Measurements from ENCODE around the gene GJC1.

GJC1 gene

DNA sequence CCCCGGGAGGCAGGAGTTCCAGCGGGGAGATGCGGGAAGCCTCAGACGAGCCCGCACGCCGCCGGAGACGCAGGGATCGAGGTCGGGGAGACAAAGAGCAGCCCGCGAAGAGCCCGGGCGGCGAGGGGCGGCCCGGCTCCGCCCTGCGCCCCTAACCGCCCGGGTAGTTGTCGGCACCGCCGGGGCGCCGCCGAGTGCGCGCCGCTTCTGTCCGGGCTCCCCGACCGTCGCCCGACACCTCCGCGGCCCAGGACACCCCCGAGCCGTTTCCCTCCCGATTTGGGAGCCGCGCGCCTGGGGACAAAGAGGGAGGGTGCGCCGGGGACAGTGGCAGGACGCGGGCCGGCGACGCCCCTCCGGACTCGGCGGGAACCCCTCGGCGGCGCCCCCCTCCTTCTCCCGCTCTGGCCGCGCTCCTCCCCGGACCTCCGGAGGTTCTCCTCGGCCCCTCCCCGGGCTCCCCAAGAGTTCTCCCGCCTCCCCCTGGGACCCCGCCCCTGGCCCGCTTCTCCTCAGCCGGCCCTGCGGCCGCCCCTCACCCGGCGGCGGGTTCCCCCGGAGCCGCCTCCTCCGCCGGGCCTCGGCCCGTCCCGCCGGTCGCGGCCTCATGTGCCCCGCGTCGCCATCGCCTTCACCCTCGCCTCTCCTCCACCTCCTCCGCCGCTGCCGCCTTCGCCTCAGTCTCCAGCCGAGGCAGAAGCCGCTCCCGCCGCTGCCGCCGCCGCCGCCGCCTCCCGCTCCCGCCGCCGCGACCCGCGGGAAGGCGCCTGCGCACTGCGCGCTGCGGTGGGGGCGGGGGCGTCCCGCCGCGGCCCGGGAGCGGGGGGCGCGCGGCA, at the start of gene GJC1:
TSS of gene GJC1 (minus strand) at position 765 of the 836 bp plus-strand sequence. CDS start 24,470 bp downstream, outside the sequence.
- no peak for DNase-seq (ENCODE audit: low read depth, low spot score)

DNA sequence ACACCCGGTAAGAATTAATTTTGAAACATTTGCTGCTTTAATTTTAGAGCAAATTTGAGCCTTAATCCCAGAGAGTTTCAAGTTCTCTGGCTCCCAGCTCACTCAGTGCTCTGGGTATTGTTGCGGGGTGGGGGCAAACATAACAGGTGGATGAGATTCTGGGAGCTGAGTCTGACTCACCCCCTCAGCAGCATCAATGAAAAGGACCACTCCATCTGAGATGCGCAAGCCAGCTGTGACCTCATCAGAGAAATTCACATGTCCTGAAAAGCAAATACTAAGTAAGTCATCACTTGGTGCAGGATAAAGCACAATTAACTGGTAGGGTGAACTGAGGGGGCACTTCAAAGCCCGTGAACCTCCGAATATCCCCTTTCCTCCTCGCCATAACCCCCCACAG, 49.3 kb upstream of the GJC1 start:
- no peak for DNase-seq (ENCODE audit: low read depth, low spot score)

DNA sequence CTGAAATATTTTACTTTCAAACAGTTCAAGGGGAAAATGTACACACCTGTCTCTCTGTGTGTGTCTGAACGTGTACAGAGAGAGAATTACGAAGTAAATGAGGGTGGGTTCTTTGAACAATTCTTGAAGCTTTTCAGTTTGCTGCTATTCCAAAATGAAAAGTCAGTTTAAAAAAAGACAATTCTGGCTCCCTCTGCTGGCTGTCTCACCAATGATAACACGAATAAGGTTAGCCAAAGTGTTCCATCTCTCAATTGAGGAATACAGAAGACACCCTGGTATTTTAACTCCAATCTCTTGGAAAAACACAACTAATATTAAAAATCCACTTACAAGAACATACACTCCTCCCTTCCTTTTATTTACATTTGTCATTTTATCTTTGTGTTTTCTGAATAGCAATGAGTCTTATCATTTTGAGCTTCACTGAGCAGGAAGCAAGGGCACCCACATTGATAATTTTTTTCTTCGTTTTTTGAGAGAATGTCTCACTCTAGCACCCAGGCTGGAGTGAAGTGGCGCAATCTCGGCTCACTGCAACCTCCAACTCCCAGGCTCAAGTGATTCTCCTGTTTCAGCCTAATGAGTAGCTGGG, 48.6 kb upstream of the GJC1 start:
- DNase-seq (ENCODE audit: low read depth, low spot score), result no peak

DNA sequence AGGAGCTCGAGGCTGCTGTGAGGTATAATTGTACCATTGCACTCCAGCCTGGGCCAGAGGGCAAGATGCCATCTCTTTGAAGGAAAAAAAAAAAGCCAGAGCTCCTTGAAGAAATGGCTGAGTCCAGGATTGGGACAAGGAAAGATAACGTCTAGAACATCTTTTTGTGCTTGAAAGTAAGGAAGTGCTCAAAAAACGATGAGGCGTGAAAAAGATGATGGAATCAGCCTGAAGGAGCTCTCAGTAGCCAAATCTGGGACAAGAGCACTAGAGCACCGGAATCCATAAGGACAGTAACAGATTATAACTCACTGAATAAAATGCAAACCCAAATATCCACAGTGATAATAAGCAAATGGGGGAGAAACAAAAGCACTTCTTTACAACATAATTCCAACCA, 47.0 kb upstream of the GJC1 start:
- no peak for DNase-seq (ENCODE audit: low read depth, low spot score)

DNA sequence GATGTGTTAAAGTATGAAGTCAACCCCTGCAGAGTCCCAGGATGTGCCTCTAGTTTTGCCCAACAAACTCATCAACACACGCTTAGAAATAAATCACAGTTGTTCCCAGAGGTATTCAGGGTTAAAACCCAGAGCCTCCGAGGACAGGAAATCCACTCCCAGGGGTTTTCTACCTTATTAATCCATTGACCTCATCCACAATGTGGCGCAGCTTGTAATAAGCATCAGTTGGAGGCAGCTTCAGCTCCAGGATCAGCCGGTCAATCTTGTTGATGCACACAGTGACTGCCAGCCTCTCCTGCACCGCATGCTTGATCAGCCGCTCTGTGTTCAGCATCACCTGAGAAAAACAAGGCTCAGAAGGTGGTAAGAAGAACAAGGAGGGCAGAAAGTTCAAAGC, 45.7 kb upstream of the GJC1 start:
- DNase-seq (ENCODE audit: low read depth, low spot score), result no peak

DNA sequence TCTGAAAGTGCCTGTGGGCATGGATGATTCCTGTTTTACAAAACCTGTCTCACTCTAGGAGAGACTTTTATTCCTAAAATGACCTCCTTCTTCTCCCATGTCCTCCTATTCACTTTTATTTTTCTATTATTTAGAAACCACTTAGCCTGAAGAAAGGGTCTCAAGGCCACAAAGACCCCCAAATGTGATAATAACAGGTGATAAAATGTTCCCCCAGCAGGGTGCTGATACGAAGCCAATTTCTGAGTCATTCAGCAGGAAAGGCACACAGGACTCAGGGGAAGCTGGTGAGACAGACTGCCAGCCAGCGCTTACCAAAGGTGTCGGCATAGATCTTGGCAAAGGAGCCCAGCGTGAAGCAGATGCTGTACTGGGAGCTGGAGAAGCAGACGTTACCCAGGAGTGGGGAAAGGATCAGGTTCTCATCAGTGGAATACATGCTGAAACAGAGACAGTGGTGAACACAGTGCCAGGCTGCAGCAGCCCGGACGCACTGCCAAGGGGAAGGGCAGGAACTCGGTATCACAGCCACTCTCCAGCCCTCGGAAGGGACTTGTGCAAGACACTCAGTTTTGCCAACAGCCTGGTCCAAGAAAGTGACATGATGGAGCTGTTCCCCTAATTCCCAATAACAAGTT, 42.2 kb upstream of the GJC1 start:
- DNase-seq (ENCODE audit: low read depth, low spot score), result no peak

DNA sequence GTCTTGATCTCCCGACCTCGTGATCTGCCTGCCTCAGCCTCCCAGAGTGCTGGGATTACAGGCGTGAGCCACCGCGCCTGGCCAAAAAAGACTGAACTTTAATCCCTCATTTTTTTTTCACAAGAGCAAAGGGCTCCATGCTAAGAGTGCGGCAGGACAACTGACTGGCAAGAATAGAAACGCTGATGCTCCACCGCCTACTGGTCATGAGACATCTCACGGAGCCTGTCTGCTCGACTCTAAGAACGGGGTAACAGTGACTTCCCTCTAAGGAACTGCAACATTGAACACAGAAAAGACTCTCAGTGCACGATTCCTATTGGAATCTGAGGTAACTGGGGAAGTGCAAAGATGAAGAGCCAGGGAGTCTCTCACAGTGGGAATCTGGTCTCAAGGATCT, 41.5 kb upstream of the GJC1 start:
- no peak for DNase-seq (ENCODE audit: low read depth, low spot score)

DNA sequence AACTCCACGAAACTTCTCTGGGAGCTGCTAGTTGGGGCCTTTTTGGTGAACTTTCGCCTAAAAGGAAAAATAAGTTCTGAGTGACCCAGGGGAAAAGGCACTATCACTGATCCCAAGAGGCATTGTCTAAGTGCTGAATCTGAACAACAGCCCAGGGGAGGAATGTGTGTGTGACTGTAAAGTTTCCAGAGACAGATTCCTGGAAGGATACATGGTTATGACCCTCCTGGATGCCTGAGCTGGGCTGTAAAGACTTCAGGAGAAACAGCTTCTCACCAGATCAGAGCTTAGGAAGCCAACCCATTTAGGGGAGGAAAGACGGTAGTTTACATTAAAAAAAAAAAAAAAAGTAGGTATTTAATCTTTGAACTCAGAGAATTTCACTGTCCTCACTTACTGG, 37.8 kb upstream of the GJC1 start:
- no peak for DNase-seq (ENCODE audit: low read depth, low spot score)

DNA sequence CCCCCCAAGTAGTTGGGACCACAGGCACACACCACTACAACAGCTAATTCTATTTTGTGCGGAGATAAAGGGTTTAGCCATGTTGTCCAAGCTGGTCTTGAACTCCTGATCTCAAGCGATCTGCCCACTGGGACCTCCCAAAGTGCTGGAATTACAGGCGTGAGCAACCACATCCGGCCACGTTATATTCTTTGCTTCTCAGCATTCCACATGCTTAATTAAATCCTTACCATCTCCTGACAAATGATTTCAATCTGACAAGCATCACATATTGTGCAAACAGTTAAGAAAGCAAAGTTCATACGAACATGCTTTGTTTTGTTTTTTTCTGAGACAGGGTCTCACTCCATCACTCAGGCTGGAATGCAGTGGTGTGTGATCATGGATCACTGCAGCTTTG, 35.8 kb upstream of the GJC1 start:
- no peak for DNase-seq (ENCODE audit: low read depth, low spot score)

DNA sequence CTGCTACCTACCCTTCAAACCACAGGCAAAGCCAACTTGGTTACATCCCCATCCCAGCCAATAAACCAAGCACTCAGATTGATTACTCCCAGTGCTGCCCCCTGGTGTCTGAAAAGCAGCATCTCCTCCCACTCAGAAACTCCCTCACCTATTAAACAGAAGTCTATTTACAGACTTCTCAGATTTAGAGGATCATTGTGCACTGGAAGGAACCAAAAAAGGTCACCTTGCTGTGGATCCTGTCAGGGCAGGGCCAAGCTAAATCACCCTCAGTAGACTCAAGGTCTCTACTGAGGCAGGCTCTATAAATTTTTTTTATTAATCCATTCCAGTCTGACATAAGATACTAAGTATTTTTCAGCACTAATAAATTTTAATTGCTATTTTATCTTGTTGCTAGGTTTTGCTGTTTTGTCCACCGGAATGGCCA, 35.2 kb upstream of the GJC1 start:
- no peak for DNase-seq (ENCODE audit: low read depth, low spot score)

DNA sequence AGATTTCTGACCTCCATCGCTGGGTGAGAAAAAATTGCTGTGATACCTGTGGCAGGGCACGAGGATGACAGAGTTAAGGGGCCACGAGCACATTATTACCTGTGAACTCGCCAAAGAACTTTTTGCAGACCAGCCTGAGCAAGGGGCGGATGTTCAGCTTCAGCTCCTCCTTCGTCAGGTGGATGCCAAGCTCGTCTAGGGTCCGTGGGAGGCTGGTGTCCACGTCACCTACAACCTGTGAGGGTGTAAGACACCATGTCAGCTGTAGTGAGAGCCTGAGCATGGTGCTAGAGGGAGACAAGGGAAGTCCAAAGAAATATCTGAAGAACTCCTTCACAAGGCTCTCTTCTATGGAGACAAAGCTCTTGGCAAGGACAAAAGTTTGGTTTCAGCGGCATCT, 34.7 kb upstream of the GJC1 start:
- DNase-seq (ENCODE audit: low read depth, low spot score), result no peak

DNA sequence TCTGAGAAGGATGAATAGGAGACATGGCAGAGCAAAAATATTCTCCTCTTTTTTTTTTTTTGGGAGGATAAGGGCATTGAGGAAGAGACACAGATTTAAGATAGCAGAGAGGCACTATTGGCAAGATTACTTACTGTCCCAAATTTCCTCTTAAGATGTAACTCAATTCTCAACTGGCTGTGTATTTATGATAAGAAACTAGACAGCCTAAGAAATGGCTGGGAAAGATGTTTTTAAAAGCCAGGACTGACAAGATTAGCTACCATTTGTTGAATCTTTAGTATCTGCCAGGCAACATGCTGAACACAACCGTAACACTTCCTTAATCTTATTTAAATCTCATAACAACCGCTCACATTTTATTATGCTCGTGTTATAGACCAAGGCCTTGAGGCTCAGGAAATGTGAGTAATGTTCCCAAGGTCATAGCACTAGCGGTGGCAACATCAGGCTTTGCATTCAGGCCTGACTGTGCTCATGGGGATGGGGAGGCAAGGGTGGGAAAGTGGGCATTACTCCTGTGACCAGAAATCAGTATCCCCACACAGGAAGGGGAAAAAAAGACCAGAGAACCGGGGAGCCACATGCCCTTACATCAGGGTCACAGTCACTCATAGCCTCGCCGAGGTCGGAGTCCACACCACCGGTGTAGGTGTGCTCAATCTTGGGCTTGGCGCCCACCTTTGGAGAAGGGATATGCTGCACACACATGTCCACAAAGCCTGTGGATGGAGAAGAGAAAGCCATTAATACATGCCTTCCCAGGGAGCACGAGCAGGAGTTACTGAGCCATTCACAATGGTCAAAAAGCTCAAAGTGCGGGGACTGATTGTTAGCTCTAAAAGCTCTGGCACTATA, 33.2 kb upstream of the GJC1 start:
- no peak for DNase-seq (ENCODE audit: low read depth, low spot score)

DNA sequence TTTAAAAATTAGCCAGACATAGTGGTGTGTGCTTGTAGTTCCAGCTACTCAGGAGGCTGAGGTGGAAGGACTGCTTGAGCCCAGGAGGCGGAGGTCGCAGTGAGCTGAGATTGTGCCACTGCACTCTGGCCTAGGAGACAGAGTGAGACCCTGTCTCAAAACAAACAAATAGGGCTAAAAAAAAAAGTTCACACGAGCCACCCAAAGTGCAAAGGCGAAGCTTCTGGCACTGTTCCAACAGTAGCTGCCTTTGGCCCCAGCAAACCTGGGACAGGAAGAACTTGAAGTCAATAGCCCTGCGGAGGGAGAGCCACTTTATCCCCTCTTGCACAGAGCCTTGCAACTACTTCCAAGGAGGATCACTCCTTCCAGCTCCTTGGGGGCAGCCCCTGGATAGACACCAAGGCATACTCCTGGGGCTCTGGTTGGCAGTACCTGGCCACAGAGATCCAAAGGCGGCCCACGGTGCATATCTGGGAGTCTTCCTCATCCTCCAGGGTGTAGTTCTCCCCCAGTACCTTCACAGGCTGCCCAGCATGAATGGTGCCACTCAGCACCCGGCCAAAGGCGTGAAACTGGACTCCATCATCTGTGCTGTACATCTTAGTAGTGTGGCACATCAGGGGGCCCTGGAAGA, 32.3 kb upstream of the GJC1 start:
- no peak for DNase-seq (ENCODE audit: low read depth, low spot score)

DNA sequence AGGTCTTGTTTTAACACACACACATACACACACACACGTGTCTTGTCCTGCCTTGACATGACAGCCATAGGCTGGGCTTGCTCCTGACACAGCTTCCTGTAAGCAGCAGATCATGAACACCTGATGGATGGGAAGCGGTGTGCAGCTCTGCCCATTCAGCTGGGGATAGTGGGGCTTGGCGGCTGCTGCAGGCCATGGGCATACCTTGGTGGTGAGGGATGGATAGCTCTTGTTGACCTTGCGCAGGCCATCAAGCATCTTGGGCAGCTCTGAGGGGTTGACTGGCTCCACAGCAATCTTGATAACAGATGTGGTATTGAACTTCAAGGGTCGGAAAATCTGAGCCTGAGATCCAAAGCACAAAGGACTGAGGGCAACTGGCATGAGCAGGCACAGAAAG, 29.6 kb upstream of the GJC1 start:
- DNase-seq (ENCODE audit: low read depth, low spot score), result no peak

DNA sequence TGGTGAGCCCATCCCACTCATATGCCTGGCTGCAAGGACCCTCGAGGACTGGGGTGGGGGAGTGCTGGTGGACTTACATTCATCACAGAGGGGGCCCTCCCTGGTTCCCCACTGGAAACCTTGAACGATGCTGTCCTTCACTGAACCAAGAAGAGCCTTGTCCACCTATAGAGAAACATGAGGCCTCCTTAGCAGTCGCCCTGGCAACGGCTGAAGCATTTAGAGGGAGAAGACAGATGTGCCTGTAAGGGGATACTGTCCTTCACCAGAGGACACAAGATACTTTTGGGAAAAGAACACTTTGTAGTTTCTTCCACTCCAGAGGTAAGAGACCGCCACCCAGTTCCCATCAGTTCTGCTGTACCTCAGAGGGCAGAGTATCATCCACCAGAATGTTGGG, 24.1 kb upstream of the GJC1 start:
- DNase-seq (ENCODE audit: low read depth, low spot score), result no peak

DNA sequence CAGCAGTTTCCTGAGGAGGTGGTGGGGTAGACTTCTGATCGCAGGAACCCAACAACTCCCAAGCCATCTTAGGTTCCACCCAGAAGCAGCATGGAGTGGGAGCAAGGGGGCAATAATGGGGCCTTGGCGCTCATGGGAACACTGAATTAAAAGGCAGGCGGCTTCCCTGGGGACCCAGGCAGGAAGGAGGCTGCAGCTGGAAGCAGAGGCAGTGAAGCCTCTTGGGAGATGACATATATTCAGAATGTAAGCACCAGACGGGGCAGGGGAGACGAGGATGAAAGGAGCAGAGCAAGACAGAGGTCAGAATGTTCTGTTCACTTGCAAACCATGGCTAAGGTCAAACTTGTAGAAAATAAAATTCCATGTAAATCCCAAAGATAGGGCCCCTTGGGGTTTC, 20.5 kb upstream of the GJC1 start:
- DNase-seq (ENCODE audit: low read depth, low spot score), result no peak

DNA sequence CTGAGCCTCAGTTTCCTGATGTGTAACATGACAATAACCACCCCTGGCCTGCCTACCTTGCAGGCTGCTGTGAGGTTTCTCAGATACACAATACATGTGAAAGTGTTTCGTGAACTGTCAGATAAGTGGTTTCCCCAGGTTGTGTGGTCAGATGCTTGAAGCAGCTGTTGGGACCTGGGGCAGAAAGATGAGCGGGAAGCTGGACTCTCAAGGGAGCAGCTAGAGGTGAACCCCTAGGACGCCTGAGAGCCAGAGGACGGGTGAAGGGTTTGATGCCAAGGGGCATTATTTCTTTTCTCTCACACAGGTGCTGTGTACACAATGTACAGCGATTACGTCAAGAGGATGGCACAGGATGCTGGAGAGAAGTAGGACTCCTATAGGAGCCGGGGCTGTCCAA, 19.9 kb upstream of the GJC1 start:
- no peak for DNase-seq (ENCODE audit: low read depth, low spot score)

DNA sequence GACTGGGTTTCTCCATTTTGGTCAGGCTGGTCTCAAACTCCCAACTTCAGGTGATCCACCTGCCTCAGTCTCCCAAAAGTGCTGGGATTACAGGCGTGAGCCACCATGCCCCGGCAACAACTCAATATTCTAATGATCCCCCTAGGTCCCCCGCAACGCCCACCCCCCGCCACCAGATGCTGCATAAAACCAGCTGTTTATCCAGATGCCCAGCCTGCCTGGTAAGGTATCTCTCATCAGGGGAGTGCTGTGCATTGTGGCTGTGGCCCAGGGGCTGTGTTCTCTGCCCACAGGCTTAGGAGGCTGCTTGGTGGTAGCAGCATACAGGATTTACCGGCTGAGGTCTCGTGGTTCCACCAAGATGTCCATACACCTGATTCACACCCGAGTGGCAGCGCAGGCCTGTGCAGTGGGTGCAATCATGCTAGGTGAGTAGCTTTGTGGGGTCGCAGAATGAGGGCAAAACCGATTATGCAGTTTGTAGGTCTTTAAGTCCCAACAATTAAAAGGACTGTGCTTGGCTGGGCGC, 18.9 kb upstream of the GJC1 start:
- no peak for DNase-seq (ENCODE audit: low read depth, low spot score)

DNA sequence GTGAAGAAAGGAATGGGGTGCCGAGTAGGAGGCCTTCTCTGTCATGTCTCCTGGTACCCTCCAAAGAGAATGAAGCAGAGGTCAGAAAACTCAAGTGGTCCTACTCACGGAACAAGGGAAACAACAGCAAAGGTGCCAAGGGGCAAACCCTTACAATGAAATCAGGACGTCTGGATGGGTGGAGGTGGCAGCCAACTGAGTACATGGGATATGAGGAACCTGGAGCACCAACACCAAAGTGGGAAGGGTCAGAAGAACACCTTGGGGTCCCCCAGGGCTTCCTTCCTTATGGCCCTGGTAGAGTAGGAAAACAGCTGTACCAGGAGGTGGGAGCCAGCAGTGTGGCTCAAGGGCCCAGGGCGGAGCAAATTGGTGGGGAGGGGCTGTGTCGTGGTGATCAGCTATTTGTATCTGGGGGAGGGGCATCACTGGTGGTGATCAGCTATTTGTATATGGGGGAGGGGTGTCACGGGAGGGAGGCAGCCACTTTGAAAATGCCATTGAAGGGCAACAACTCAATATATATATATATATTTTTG, 18.2 kb upstream of the GJC1 start:
- DNase-seq (ENCODE audit: low read depth, low spot score), result no peak

DNA sequence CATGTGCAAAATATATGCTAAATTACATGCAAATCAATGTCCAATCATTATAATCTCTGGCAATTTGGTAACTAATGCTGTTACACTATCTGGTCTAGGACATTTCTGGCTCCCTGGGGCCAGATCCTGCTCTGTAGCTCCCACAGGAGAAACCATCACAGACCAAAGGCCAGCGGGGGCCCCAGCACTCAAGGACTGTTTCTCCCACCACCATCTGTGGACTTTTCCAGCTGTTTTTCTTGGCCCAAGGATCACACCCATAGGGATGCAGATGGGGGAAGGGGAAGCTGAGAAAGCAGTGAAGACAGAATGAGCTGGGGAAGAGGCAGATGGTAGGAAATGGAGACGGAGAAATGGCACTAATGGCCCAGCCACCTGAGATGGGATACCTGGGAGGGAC, 17.5 kb upstream of the GJC1 start, which contains the start of gene HIGD1B:
TSS of gene HIGD1B (plus strand) at position 298 of the 400 bp plus-strand sequence. CDS start 270 bp downstream, outside the sequence.
- no peak for DNase-seq (ENCODE audit: low read depth, low spot score)

DNA sequence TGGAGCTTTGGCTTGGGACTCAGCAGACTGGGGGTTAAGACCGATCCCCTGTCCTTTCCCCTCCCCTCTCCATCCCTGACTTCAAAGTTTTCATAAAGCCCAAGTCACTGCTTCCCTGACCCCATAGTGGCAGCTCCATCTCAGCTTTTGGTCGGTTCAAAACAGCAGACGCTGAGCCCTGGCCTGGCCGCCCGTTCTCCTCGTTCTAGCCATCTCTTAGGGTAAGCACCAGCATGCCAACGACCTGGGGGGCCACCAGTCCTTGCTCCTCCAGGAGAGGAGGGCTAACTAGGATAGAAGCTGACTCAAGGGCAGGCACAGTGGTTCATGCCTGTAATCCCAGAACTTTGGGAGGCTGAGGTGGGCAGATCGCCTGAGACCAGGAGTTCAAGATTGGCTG, 16.1 kb upstream of the GJC1 start:
- DNase-seq (ENCODE audit: low read depth, low spot score), result no peak
